ENCODE measurements around the gene RASA3.
A peak's percentile ranks its signal among the peaks of the same experiment; 100 is the strongest.
"Not testable (repeated sequence)": the region's sequence is repeated elsewhere in the genome, so short reads cannot be mapped to it uniquely, and the experiment has no call there.

The RASA3 gene

DNA sequence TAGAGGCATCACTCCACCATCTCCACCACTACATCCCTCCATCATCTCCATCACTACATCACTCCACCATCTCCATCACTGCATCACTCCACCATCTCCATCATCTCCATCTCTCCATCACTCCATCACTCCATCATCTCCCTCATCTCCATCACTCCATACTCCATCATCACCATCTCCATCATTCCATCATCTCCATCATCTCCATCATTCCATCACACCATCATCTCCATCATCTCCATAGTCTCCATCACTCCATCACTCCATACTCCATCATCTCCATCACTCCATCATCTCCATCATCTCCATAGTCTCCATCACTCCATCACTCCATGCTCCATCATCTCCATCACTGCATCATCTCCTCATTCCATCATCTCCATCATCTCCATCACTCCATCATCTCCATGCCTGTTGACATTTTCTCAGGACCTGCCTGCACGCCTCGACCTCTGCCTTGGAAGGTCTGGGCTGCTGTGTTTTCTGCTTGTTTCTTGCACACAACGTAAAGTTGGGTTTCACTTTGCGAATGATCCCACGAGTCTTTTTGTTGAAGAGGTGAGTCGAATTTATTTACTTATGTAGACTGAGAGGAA is 21.2 kb upstream of the RASA3 start:
- TF ChIP-seq, protein P1, sequence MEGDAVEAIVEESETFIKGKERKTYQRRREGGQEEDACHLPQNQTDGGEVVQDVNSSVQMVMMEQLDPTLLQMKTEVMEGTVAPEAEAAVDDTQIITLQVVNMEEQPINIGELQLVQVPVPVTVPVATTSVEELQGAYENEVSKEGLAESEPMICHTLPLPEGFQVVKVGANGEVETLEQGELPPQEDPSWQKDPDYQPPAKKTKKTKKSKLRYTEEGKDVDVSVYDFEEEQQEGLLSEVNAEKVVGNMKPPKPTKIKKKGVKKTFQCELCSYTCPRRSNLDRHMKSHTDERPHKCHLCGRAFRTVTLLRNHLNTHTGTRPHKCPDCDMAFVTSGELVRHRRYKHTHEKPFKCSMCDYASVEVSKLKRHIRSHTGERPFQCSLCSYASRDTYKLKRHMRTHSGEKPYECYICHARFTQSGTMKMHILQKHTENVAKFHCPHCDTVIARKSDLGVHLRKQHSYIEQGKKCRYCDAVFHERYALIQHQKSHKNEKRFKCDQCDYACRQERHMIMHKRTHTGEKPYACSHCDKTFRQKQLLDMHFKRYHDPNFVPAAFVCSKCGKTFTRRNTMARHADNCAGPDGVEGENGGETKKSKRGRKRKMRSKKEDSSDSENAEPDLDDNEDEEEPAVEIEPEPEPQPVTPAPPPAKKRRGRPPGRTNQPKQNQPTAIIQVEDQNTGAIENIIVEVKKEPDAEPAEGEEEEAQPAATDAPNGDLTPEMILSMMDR (IDR thresholded peaks at IDR 0.05; ENCODE audit: low read depth, low read length), result no peak
- DNase-seq (ENCODE audit: extremely low read depth, low read depth), result no peak

DNA sequence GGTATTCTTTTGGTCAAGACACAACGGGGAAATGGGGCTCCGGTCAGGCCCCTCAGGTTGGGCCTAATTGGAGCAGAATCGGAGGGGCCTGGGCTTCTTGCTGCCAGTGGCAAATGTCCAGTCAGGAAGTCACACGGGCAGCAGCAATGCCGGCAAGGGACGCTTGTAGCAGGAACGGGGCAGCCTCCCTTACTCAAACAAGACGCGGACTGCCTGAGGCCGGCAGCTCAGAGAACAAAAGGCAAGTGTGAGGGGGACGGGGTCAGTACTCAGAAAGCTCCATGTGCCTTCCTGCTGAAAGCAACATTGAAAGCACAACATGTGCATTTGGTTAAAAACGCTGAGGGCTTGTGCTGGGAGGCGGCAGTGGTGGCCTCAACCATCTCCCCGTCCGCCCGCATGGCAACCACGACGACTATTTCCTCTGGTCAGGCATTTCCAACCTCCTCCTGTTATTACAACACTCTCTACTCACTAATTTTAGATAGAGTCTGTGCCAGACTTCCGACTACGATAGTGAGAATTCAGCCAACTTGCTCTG is 20.5 kb upstream of the RASA3 start:
- DNase-seq (ENCODE audit: extremely low read depth, low read depth), result peak; percentile 36
- TF ChIP-seq, protein P1 (IDR thresholded peaks at IDR 0.05; ENCODE audit: low read depth, low read length), result no peak

DNA sequence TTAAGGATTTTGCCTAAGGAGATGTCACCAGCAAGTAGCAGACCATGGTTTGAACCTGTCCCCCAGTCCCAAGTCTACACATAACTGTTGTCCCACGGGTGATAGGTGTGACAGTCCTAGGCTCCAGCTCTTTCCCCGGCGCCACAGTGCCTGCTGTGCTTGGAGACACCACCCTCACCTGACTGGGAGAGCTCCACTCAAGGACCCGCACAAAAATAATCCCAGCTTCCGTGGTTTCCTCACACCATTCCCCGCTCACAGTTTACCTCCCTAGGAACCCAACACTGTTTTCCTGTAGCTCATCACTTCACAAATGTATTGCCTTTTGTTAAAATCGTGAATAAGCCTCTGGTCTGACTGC is 19.8 kb upstream of the RASA3 start:
- TF ChIP-seq, protein P1 (IDR thresholded peaks at IDR 0.05; ENCODE audit: low read depth, low read length), result no peak
- no peak for DNase-seq (ENCODE audit: extremely low read depth, low read depth)

DNA sequence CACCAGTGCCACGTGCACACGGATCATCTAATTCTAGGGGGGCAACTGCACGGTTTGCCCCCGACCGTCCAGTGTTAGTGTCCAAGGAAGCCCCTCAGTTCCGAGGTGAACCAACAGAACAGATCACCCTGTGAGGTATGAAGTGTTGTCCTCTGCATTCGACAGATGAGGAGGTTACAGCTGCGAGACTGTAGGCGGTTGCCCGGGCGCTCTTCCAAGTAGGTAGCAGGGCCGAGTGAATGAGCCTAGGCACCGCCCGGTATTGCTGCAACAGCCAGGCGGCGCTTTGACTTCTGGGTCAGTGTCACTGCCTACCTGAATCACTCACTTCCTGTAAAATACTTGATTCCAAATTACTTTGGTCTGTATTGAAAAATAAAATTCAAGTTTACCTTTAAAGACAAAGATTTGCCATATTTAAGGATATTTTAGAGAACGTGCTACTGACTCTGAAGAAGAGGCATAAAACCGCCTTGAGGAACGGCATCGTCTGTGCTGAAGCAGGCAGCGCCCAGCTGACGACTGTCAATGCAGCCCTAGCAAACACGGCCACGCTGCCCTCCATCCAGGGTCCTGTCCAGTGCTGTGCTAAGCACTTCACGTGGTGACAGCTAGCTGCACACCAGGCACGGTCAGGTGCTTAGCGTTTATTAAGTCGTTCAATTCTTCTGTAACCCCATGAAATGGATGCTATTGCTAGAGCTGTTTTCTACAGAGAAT is 19.3 kb upstream of the RASA3 start:
- no peak for DNase-seq (ENCODE audit: extremely low read depth, low read depth)

DNA sequence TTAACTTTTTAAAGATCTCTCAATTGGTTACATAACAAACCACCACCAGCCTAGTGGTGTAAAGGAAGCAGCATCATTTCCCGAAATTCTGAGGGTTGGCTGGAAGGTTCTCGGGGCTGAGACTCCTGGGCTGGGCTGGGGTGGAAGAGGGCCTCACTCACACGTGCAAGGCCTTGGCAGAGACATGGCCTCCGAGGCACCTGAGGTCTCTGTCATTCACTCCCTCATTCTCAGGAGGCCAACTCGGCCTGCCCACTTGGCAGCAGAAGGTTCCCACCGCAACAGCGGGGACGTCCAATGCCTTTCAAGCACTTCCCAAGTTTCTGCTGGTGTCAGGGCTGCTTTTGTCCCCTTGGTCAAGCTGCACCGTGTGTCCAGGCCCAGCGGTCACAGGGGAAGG is 18.6 kb upstream of the RASA3 start:
- no peak for DNase-seq (ENCODE audit: extremely low read depth, low read depth)
- TF ChIP-seq, protein P1 (IDR thresholded peaks at IDR 0.05; ENCODE audit: low read depth, low read length), result no peak

More for the DNA sequence above, 19.3 kb upstream of the RASA3 start:
- TF ChIP-seq, protein P1 (IDR thresholded peaks at IDR 0.05; ENCODE audit: low read depth, low read length), result no peak

DNA sequence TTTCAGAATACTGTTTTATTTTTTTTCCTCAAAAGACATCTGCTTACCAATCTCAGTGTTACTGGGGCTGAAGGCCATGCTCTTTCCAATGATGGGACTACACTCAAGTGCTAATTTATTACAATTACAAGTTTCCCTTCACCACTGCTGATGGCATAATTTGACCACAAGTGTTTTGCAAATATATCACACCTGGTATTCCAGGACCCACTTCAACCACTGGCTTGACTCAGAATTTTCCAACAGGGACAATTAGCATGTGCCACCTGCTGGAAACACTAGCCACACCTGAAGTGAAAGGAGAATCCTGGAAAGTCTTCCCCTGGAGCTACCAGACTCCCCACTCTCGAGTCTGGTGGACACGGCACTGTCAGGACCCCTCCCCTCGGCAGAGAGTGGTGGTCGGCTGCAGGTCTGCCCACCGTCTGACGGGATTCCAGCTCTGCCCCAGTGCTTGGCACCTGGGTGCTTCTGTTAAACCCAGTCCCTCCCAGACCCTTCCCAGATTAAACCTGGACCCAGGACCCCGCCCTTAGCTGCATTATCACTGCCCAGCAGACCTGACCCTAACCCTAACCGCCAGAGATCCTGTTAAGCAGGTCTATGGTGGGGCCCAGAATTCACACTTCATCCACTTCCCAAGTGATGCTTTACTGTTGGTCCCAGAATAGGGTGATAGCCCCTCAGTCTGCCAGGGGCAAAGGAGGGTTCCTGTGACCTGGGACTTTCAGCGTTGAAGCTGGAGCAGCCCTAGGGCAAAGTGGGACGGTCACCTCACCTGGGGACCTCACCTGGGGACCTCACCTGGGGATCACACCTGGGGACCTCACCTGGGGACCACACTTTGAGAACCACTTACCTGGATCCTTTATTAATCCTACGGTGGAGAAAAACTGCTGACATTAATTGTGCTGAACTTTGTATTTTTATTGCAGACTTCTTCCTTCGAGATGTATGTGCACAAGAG is 17.6 kb upstream of the RASA3 start:
- TF ChIP-seq, protein P1 (IDR thresholded peaks at IDR 0.05; ENCODE audit: low read depth, low read length), result no peak
- no peak for DNase-seq (ENCODE audit: extremely low read depth, low read depth)

DNA sequence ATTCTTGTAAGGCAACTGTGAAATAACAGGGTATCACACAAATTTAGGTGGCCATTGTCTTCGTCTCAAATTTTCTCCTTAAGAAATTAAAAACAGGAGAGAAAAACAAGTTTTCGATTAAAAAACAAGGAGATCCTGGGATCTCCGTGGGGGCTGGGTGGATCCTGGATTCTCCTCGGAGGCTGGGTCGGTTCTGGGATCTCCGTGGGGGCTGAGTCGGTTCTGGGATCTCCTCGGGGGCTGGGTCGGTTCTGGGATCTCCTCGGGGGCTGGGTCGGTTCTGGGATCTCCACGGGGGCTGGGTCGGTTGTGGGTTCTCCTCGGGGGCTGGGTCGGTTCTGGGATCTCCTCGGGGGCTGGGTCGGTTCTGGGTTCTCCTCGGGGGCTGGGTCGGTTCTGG is 16.5 kb upstream of the RASA3 start:
- DNase-seq (ENCODE audit: extremely low read depth, low read depth), result not testable (repeated sequence)

Data from AG09319 (cell line).